ENCODE measurements around the gene TM7SF3. TPM values are rescaled to one million over a fixed set of nuclear protein-coding genes. Genes with fewer than 3 reads are reported as not detected.

The TM7SF3 gene
- total RNA-seq, 2 experiments from 2014 or later, result 8.3 to 9.5 TPM

- CTCF ChIA-PET, result interaction anchor here (0.6 to 0.8 kb wide), 2 partner anchors 72 to 123 kb away, joined by 3 read pairs; no protein-coding TSS in a partner anchor
- Histone ChIP-seq H3K4me3 (ENCODE audit: low read length) (no peak overlapping the region), H3K36me3 (ENCODE audit: insufficient read depth, low read length) (peaks cover 38% of the 10 kb centered on the region), H3K27me3 (ENCODE audit: control insufficient read depth in 1 of 2, insufficient read depth in 2 of 2, low read length in 2 of 2) (no peaks in the 10 kb centered on the region), H3K27ac (ENCODE audit: low read depth in 1 of 2, low read length in 2 of 2) (no peak overlapping the region), H3K4me1 (ENCODE audit: insufficient read depth, low read length) (peaks cover 3% of the 10 kb centered on the region), H3K9me3 (ENCODE audit: control insufficient read depth in 1 of 2, insufficient read depth in 1 of 2, low read length in 2 of 2) (peaks cover 3 to 12% of the 10 kb centered on the region in 2 experiments)
- H3K27me3 Mint-ChIP-seq, result no peaks in the 10 kb centered on the region
- no peak for TF ChIP-seq CTCF (IDR thresholded peaks at IDR 0.05)
- H3K27ac Mint-ChIP-seq, result peak overlapping the region; percentile 66
- no peak for ATAC-seq (ENCODE audit: poor library complexity)
- POLR2A ChIA-PET, result interaction anchor here (1.2 kb wide), 1 partner anchor 15 kb away, joined by 3 read pairs; no protein-coding TSS in a partner anchor
- H3K9me3 Mint-ChIP-seq, result peaks cover under 1% of the 10 kb centered on the region
- H3K4me3 Mint-ChIP-seq, result peak overlapping the region; percentile 46
- peaks cover 51% of the 10 kb centered on the region for H3K4me1 Mint-ChIP-seq (ENCODE audit: low read depth)
- peak in 2 of 14 experiments; percentile 41 to 58 for DNase-seq
- peaks cover 81% of the 10 kb centered on the region for H3K36me3 Mint-ChIP-seq (ENCODE audit: low read depth)
- intact Hi-C loops (cut with DNase I, micrococcal nuclease), result no loop called here
Observed at GRCh38 chr12:26953447-26953846, 60.7 kb downstream of the TM7SF3 start.

GRCh38 chr12:26948309-26948708 lies 65.9 kb downstream of the TM7SF3 start:
- Histone ChIP-seq H3K27me3 (ENCODE audit: control insufficient read depth in 1 of 2, insufficient read depth in 2 of 2, low read length in 2 of 2) (no peaks in the 10 kb centered on the region), H3K36me3 (ENCODE audit: insufficient read depth, low read length) (peaks cover 14% of the 10 kb centered on the region), H3K4me3 (ENCODE audit: low read length) (no peak overlapping the region), H3K9me3 (ENCODE audit: control insufficient read depth in 1 of 2, insufficient read depth in 1 of 2, low read length in 2 of 2) (peaks cover 7 to 18% of the 10 kb centered on the region in 2 experiments), H3K4me1 (ENCODE audit: insufficient read depth, low read length) (peaks cover 17% of the 10 kb centered on the region), H3K27ac (ENCODE audit: low read depth in 1 of 2, low read length in 2 of 2) (no peak overlapping the region)
- ATAC-seq (ENCODE audit: poor library complexity) (no peak), DNase-seq (no peak)
- intact Hi-C loops (cut with DNase I, micrococcal nuclease), result no loop called here
- peaks cover 67% of the 10 kb centered on the region for H3K4me1 Mint-ChIP-seq (ENCODE audit: low read depth)
- POLR2A ChIA-PET, result no interaction called here
- no peaks in the 10 kb centered on the region for H3K27me3 Mint-ChIP-seq
- no peak overlapping the region for H3K4me3 Mint-ChIP-seq
- peaks cover 3% of the 10 kb centered on the region for H3K9me3 Mint-ChIP-seq
- CTCF ChIA-PET, result no interaction called here
- peaks cover 63% of the 10 kb centered on the region for H3K36me3 Mint-ChIP-seq (ENCODE audit: low read depth)
- no peak for TF ChIP-seq CTCF (IDR thresholded peaks at IDR 0.05)
- H3K27ac Mint-ChIP-seq, result no peak overlapping the region

- intact Hi-C loops (cut with DNase I, micrococcal nuclease), result loop anchor here in 1 of 2 experiments (5.0 kb wide), 1 partner anchor 766 kb away; no protein-coding TSS in a partner anchor
- DNase-seq, result peak in 3 of 14 experiments; percentile 26 to 67 (median 30)
Observed at GRCh38 chr12:26941215-26941594, 73.0 kb downstream of the TM7SF3 start.

More at GRCh38 chr12:26941215-26941594, 73.0 kb downstream of the TM7SF3 start:
- Histone ChIP-seq H3K9me3 (ENCODE audit: control insufficient read depth in 1 of 2, insufficient read depth in 1 of 2, low read length in 2 of 2) (peaks cover 0 to 3% of the 10 kb centered on the region in 2 experiments), H3K36me3 (ENCODE audit: insufficient read depth, low read length) (no peaks in the 10 kb centered on the region), H3K27ac (ENCODE audit: low read depth in 1 of 2, low read length in 2 of 2) (peak overlapping the region; percentile 45 to 65), H3K4me1 (ENCODE audit: insufficient read depth, low read length) (peaks cover 20% of the 10 kb centered on the region), H3K4me3 (ENCODE audit: low read length) (peak overlapping the region; percentile 71), H3K27me3 (ENCODE audit: control insufficient read depth in 1 of 2, insufficient read depth in 2 of 2, low read length in 2 of 2) (no peaks in the 10 kb centered on the region)
- CTCF ChIA-PET, result interaction anchor here (1.6 kb wide), 1 partner anchor 81 kb away, joined by 3 read pairs; the partner anchor contains the start of gene MED21
- no peaks in the 10 kb centered on the region for H3K9me3 Mint-ChIP-seq
- POLR2A ChIA-PET, result interaction anchor here (0.6 to 2.1 kb wide), 6 partner anchors 16 to 345 kb away, joined by 3 to 8 read pairs (median 3); partner anchors contain the start of gene MED21
- H3K27ac Mint-ChIP-seq, result peak overlapping the region; percentile 86
- H3K27me3 Mint-ChIP-seq, result no peaks in the 10 kb centered on the region
- peak overlapping the region; percentile 84 for H3K4me3 Mint-ChIP-seq
- H3K4me1 Mint-ChIP-seq (ENCODE audit: low read depth), result peaks cover 77% of the 10 kb centered on the region
- no peak for TF ChIP-seq CTCF (IDR thresholded peaks at IDR 0.05)
- no peak for ATAC-seq (ENCODE audit: poor library complexity)
- peaks cover 43% of the 10 kb centered on the region for H3K36me3 Mint-ChIP-seq (ENCODE audit: low read depth)

Measured in CD4-positive, alpha-beta T cell (primary cell).